ENCODE results near the gene TBC1D1.

The TBC1D1 gene

DNA sequence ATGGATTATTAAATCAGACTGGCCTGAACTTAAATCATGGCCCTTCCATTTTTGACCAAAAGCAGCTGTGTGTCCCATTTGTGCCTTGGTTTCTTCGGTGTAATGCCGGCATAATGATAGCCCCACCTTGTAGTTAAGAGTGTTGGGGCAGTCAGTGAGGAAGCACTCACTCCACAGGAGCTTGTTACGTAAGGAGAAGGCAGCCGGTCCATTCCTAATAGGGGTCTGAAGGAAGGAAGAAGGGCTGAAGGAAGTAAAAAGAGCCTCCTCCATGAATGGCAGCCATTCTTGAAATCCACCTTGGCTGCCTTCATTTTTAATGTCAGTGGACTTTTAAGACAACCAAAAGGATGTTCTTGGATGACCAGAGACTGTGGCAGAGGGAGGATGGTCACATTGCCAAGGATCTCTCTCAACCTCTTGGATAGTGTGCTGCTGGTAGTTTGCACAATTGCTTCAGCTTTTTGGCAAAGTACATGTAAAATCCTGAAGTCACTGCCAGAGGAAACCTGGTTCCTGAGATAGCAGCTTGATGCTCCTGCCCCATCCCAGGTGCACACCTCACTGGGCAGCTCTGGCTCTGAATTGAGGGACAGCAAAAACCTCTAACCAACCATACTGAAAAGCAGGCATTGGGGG, 182.8 kb downstream of the TBC1D1 start:
- H3K4me3 ChIP-seq (ENCODE audit: low read depth, low read length, poor library complexity, severe bottlenecking) = no peak overlapping the region
- no peak overlapping the region for H3K9ac ChIP-seq (ENCODE audit: low read length)
- H3K9me3 ChIP-seq (ENCODE audit: low read length) = no peaks in the 10 kb centered on the region
- H3K4me2 ChIP-seq (ENCODE audit: low read length) = no peak overlapping the region
- no peak overlapping the region for H2AFZ ChIP-seq (ENCODE audit: low read length)
- H4K20me1 ChIP-seq (ENCODE audit: insufficient read depth, low read length) = no peaks in the 10 kb centered on the region
- H3K27ac ChIP-seq (ENCODE audit: low read depth, low read length, poor library complexity, severe bottlenecking) = no peak overlapping the region
- no peaks in the 10 kb centered on the region for H3K9me2 ChIP-seq (ENCODE audit: low read depth, low read length)
- no peaks in the 10 kb centered on the region for H3F3A ChIP-seq (ENCODE audit: insufficient read depth, low read length)
- no peaks in the 10 kb centered on the region for H3K4me1 ChIP-seq (ENCODE audit: insufficient read depth, low read length, severe bottlenecking)
- no peaks in the 10 kb centered on the region for H3K79me2 ChIP-seq (ENCODE audit: insufficient read depth, low read length)
- TF ChIP-seq, protein P1, sequence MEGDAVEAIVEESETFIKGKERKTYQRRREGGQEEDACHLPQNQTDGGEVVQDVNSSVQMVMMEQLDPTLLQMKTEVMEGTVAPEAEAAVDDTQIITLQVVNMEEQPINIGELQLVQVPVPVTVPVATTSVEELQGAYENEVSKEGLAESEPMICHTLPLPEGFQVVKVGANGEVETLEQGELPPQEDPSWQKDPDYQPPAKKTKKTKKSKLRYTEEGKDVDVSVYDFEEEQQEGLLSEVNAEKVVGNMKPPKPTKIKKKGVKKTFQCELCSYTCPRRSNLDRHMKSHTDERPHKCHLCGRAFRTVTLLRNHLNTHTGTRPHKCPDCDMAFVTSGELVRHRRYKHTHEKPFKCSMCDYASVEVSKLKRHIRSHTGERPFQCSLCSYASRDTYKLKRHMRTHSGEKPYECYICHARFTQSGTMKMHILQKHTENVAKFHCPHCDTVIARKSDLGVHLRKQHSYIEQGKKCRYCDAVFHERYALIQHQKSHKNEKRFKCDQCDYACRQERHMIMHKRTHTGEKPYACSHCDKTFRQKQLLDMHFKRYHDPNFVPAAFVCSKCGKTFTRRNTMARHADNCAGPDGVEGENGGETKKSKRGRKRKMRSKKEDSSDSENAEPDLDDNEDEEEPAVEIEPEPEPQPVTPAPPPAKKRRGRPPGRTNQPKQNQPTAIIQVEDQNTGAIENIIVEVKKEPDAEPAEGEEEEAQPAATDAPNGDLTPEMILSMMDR (IDR thresholded peaks at IDR 0.05; ENCODE audit: low read length) = no peak
- TF ChIP-seq EZH2 (IDR thresholded peaks at IDR 0.05; ENCODE audit: borderline replicate concordance, low read length) = no peak
- no peaks in the 10 kb centered on the region for H3K27me3 ChIP-seq (ENCODE audit: insufficient read depth, low read length)
- H3K36me3 ChIP-seq (ENCODE audit: insufficient read depth, low read length) = peaks cover 100% of the 10 kb centered on the region

DNA sequence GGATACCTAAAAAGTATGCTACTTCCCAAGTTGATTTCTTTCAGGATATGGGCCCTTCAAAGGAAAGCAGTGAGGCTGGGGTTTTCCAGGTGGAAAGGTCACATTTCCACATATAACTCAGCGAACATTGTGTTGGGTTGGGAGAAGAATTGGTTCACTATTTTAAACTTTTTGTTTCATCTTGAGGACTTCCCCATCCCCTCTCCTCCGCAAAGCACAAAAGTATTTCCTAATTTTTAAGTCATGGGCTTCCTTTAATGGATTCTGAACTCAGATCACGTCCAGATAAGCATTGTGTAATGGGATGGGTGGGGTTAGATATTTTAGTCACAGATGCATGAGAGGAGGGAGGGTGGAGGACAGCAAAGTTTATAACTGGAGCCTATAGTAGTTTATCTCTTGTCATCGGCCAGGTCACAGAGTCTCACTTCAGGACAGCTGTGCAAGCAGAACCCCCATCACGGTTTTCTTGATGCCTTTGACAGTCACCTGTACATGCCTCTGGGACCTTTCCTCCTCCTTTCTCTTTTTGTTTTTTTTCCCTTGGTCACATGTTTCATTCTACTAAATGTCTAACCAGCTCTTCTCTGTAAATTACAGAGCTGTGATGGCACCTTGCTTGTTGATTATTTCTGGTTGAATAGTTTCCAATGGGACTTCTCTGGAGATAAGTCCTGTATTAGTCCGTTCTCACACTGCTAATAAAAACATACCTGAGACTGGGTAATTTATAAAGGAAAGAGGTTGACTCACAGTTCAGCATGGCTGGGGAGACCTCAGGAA, 184.7 kb downstream of the TBC1D1 start:
- TF ChIP-seq EZH2 (IDR thresholded peaks at IDR 0.05; ENCODE audit: borderline replicate concordance, low read length) = no peak
- TF ChIP-seq, protein P1 (IDR thresholded peaks at IDR 0.05; ENCODE audit: low read length) = no peak
- H3K36me3 ChIP-seq (ENCODE audit: insufficient read depth, low read length) = peaks cover 100% of the 10 kb centered on the region
- no peaks in the 10 kb centered on the region for H3K27me3 ChIP-seq (ENCODE audit: insufficient read depth, low read length)
- H3K27ac ChIP-seq (ENCODE audit: low read depth, low read length, poor library complexity, severe bottlenecking) = no peak overlapping the region
- H2AFZ ChIP-seq (ENCODE audit: low read length) = no peak overlapping the region
- no peaks in the 10 kb centered on the region for H3K79me2 ChIP-seq (ENCODE audit: insufficient read depth, low read length)
- no peak overlapping the region for H3K9ac ChIP-seq (ENCODE audit: low read length)
- H3K4me1 ChIP-seq (ENCODE audit: insufficient read depth, low read length, severe bottlenecking) = no peaks in the 10 kb centered on the region
- H4K20me1 ChIP-seq (ENCODE audit: insufficient read depth, low read length) = no peaks in the 10 kb centered on the region
- H3K9me3 ChIP-seq (ENCODE audit: low read length) = no peaks in the 10 kb centered on the region
- no peak overlapping the region for H3K4me2 ChIP-seq (ENCODE audit: low read length)
- H3K9me2 ChIP-seq (ENCODE audit: low read depth, low read length) = no peaks in the 10 kb centered on the region
- no peak overlapping the region for H3K4me3 ChIP-seq (ENCODE audit: low read depth, low read length, poor library complexity, severe bottlenecking)
- H3F3A ChIP-seq (ENCODE audit: insufficient read depth, low read length) = no peaks in the 10 kb centered on the region

DNA sequence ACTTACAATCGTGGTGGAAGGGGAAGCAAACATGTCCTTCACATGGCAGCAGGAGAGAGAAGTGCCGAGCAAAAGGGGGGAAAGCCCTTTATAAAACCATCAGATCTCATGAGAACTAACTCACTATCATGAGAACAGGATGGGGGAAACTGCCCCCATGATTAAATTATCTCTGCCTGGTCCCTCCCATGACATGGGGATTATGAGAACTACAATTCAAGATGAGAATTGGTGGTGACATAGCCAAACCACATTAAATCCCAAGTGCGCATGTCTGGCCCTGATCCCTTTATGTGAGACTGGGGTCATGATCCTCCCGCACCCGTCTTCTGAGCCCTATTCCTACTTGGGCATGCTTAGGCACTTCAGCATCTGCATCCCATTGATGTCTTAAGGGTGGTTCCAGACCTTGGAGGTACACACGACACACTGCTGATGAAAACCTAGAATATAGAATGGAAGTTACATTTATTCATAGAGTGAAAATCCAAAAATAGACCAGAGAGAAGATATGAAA, 185.3 kb downstream of the TBC1D1 start:
- no peaks in the 10 kb centered on the region for H4K20me1 ChIP-seq (ENCODE audit: insufficient read depth, low read length)
- no peaks in the 10 kb centered on the region for H3F3A ChIP-seq (ENCODE audit: insufficient read depth, low read length)
- no peak for TF ChIP-seq EZH2 (IDR thresholded peaks at IDR 0.05; ENCODE audit: borderline replicate concordance, low read length)
- TF ChIP-seq, protein P1 (IDR thresholded peaks at IDR 0.05; ENCODE audit: low read length) = no peak
- no peaks in the 10 kb centered on the region for H3K4me1 ChIP-seq (ENCODE audit: insufficient read depth, low read length, severe bottlenecking)
- no peak overlapping the region for H2AFZ ChIP-seq (ENCODE audit: low read length)
- H3K9me2 ChIP-seq (ENCODE audit: low read depth, low read length) = no peaks in the 10 kb centered on the region
- peaks cover 100% of the 10 kb centered on the region for H3K36me3 ChIP-seq (ENCODE audit: insufficient read depth, low read length)
- H3K9me3 ChIP-seq (ENCODE audit: low read length) = no peaks in the 10 kb centered on the region
- H3K4me3 ChIP-seq (ENCODE audit: low read depth, low read length, poor library complexity, severe bottlenecking) = no peak overlapping the region
- H3K9ac ChIP-seq (ENCODE audit: low read length) = no peak overlapping the region
- no peaks in the 10 kb centered on the region for H3K27me3 ChIP-seq (ENCODE audit: insufficient read depth, low read length)
- H3K4me2 ChIP-seq (ENCODE audit: low read length) = no peak overlapping the region
- no peaks in the 10 kb centered on the region for H3K79me2 ChIP-seq (ENCODE audit: insufficient read depth, low read length)
- H3K27ac ChIP-seq (ENCODE audit: low read depth, low read length, poor library complexity, severe bottlenecking) = no peak overlapping the region
